ENCODE results near the gene IL3. TPM values are rescaled to one million over a fixed set of nuclear protein-coding genes. Genes with fewer than 3 reads are reported as not detected.

Gene IL3
- total RNA-seq, 2 experiments from 2014 or later = 0.25 to 0.98 TPM

GRCh38 chr5:132079081-132079480 lies 18.6 kb downstream of the IL3 start:
- Mint-ChIP-seq H3K27ac (peak overlapping the region; percentile 32), H3K4me3 (no peak overlapping the region), H3K36me3 (ENCODE audit: low read depth) (peaks cover 19% of the 10 kb centered on the region), H3K9me3 (no peaks in the 10 kb centered on the region), H3K27me3 (no peaks in the 10 kb centered on the region), H3K4me1 (ENCODE audit: low read depth) (peaks cover 57% of the 10 kb centered on the region)
- ATAC-seq (no peak), DNase-seq (no peak)
- intact Hi-C loops (cut with micrococcal nuclease) = no loop called here
- POLR2A ChIA-PET = interaction anchor here (1.6 kb wide), 1 partner anchor 19 kb away, joined by 5 read pairs; no protein-coding TSS in a partner anchor
- CTCF ChIA-PET = interaction anchor here (1.0 kb wide), 1 partner anchor 101 kb away, joined by 3 read pairs; no protein-coding TSS in a partner anchor
- TF ChIP-seq, protein P1, sequence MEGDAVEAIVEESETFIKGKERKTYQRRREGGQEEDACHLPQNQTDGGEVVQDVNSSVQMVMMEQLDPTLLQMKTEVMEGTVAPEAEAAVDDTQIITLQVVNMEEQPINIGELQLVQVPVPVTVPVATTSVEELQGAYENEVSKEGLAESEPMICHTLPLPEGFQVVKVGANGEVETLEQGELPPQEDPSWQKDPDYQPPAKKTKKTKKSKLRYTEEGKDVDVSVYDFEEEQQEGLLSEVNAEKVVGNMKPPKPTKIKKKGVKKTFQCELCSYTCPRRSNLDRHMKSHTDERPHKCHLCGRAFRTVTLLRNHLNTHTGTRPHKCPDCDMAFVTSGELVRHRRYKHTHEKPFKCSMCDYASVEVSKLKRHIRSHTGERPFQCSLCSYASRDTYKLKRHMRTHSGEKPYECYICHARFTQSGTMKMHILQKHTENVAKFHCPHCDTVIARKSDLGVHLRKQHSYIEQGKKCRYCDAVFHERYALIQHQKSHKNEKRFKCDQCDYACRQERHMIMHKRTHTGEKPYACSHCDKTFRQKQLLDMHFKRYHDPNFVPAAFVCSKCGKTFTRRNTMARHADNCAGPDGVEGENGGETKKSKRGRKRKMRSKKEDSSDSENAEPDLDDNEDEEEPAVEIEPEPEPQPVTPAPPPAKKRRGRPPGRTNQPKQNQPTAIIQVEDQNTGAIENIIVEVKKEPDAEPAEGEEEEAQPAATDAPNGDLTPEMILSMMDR (IDR thresholded peaks at IDR 0.05) = no peak

- Mint-ChIP-seq H3K4me1 (ENCODE audit: low read depth) (peaks cover 59% of the 10 kb centered on the region), H3K36me3 (ENCODE audit: low read depth) (peaks cover 15% of the 10 kb centered on the region), H3K9me3 (no peaks in the 10 kb centered on the region), H3K4me3 (no peak overlapping the region), H3K27me3 (no peaks in the 10 kb centered on the region), H3K27ac (no peak overlapping the region)
- intact Hi-C loops (cut with micrococcal nuclease) = no loop called here
- ChIA-PET POLR2A (interaction anchor here (1.7 kb wide), 1 partner anchor 13 kb away, joined by 4 read pairs; no protein-coding TSS in a partner anchor), CTCF (interaction anchor here (0.9 to 1.0 kb wide), 2 partner anchors 14 to 100 kb away, joined by 3 read pairs; no protein-coding TSS in a partner anchor)
- no peak for DNase-seq
- no peak for ATAC-seq
- TF ChIP-seq, protein P1 (IDR thresholded peaks at IDR 0.05) = no peak
These were observed 19.2 kb downstream of the IL3 start for GRCh38 chr5:132079619-132080018.

- no peaks in the 10 kb centered on the region for H3K9me3 Mint-ChIP-seq
- DNase-seq (no peak), ATAC-seq (no peak)
- peaks cover 5% of the 10 kb centered on the region for H3K36me3 Mint-ChIP-seq (ENCODE audit: low read depth)
- intact Hi-C loops (cut with micrococcal nuclease) = no loop called here
- no peak overlapping the region for H3K27ac Mint-ChIP-seq
- ChIA-PET CTCF (interaction anchor here (0.8 to 1.5 kb wide), 2 partner anchors 18 to 158 kb away, joined by 3 to 6 read pairs; no protein-coding TSS in a partner anchor), POLR2A (interaction anchor here (0.9 to 3.5 kb wide), 3 partner anchors 9 to 22 kb away, joined by 3 to 17 read pairs (median 4); no protein-coding TSS in a partner anchor)
- no peaks in the 10 kb centered on the region for H3K27me3 Mint-ChIP-seq
- no peak overlapping the region for H3K4me3 Mint-ChIP-seq
- TF ChIP-seq, protein P1 (IDR thresholded peaks at IDR 0.05) = no peak
- H3K4me1 Mint-ChIP-seq (ENCODE audit: low read depth) = peaks cover 63% of the 10 kb centered on the region
These were observed 20.1 kb downstream of the IL3 start for GRCh38 chr5:132080595-132080994.

DNA sequence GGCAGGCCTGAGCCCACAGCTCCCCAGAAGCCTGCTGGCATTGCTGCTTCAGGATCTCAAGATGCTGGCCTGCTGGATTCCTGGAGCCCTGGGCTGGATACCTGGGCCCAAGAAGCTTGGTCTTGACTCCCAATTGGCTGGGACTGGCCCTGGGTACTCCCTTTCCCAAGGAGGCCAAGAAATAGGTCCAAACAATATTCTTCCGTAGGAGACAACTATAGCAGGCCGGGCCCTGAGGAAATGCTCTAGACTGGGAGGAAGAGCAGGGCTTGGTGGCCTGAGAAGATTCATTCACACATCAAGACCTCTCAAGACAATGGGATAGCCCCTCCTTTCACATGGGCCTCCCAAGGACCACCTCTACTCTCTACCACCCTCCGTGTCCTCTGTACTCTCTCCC lies 21.0 kb downstream of the IL3 start:
- Mint-ChIP-seq H3K4me1 (ENCODE audit: low read depth) (peaks cover 65% of the 10 kb centered on the region), H3K9me3 (no peaks in the 10 kb centered on the region), H3K27me3 (no peaks in the 10 kb centered on the region), H3K4me3 (no peak overlapping the region), H3K27ac (peak overlapping the region; percentile 1), H3K36me3 (ENCODE audit: low read depth) (peaks cover under 1% of the 10 kb centered on the region)
- DNase-seq (no peak), ATAC-seq (no peak)
- intact Hi-C loops (cut with micrococcal nuclease) = no loop called here
- TF ChIP-seq, protein P1 (IDR thresholded peaks at IDR 0.05) = no peak
- ChIA-PET CTCF (interaction anchor here (0.8 to 1.5 kb wide), 3 partner anchors 19 to 60 kb away, joined by 3 to 6 read pairs (median 3); no protein-coding TSS in a partner anchor), POLR2A (interaction anchor here (0.9 to 3.5 kb wide), 3 partner anchors 9 to 21 kb away, joined by 3 to 17 read pairs (median 4); no protein-coding TSS in a partner anchor)

DNA sequence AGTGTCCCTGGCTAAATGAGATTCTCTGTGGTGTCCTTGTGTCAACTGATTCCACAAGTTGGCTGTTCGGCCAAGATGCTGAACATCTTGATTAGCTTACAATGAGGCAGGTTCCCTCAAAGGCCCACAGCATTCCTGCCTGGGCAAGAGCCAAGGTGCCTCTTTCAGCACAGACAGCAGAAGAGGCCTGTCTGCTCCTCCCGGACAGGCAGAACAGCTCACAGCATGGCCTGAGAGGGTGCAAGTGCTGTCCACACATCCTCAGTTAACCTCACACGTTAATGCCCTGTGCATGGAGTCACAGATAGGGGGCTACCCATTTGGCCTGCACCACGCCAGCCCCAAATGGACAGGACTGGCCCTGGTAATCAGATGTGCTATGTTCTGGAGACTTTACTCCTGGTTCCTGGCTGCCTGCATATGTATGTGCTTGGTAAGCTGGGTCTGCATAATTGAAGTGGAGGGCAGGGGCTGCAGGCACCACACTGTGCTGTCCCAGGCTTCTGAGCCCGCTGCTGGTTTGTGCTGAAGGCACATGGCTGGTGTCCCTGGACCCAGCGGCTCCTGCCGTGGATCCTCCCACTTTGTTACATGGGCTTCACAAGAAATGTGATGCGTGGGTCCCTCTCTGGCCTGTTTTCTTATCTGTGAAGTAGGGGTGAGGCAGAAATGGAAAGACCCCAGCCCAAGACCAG lies 22.0 kb downstream of the IL3 start:
- ATAC-seq (no peak), DNase-seq (no peak)
- Mint-ChIP-seq H3K4me1 (ENCODE audit: low read depth) (peaks cover 58% of the 10 kb centered on the region), H3K27ac (peak overlapping the region; percentile 82), H3K4me3 (no peak overlapping the region), H3K9me3 (no peaks in the 10 kb centered on the region), H3K27me3 (no peaks in the 10 kb centered on the region), H3K36me3 (ENCODE audit: low read depth) (no peaks in the 10 kb centered on the region)
- intact Hi-C loops (cut with micrococcal nuclease) = no loop called here
- ChIA-PET CTCF (interaction anchor here (0.6 to 1.7 kb wide), 3 partner anchors 12 to 108 kb away, joined by 3 to 4 read pairs (median 3); no protein-coding TSS in a partner anchor), POLR2A (interaction anchor here (0.6 to 3.5 kb wide), 5 partner anchors 10 to 87 kb away, joined by 3 to 17 read pairs (median 3); no protein-coding TSS in a partner anchor)
- TF ChIP-seq, protein P1 (IDR thresholded peaks at IDR 0.05) = no peak

All from activated CD8-positive, alpha-beta T cell treated with anti-CD3 and anti-CD28 coated beads for 36 hours (primary cell).